DND-41 (cell line): ENCODE measurements around the gene ST13.
"Not testable (repeated sequence)": the region's sequence is repeated elsewhere in the genome, so short reads cannot be mapped to it uniquely, and the experiment has no call there.

Experiments
- ATAC-seq: fragments of 200-7000 bp; cut with Tn5 transposase; 3 replicates; pipeline ENCODE4 v1.9.1; 2021; ENCODE audit warnings: low read depth; ENCODE audit not compliant: insufficient read depth
- DNase-seq: peaks from one replicate; pipeline ENCODE4 v3.0.0-alpha.2; 2020
- H2AFZ ChIP-seq: 2 replicates; pipeline ENCODE4 v1.6.0; 2012; ENCODE audit warnings: low read depth, low read length
- H3K27ac ChIP-seq: 2 replicates; pipeline ENCODE4 v1.5.1; 2012; ENCODE audit warnings: low read length, inconsistent platforms
- H3K27me3 ChIP-seq: fragments of 200-600 bp; sonication (generic); 2 replicates; pipeline ENCODE4 v1.6.0; 2012; ENCODE audit warnings: low read length, mild to moderate bottlenecking, inconsistent platforms; ENCODE audit not compliant: insufficient read depth, poor library complexity
- H3K36me3 ChIP-seq: 2 replicates; pipeline ENCODE4 v1.5.1; 2012; ENCODE audit warnings: low read length, inconsistent platforms; ENCODE audit not compliant: insufficient read depth
- H3K4me1 ChIP-seq: 2 replicates; pipeline ENCODE4 v1.5.1; 2012; ENCODE audit warnings: mild to moderate bottlenecking, low read length; ENCODE audit not compliant: insufficient read depth
- H3K4me2 ChIP-seq: 2 replicates; pipeline ENCODE4 v1.6.0; 2012; ENCODE audit warnings: mild to moderate bottlenecking, moderate library complexity, low read length, inconsistent platforms; ENCODE audit not compliant: insufficient read depth
- H3K4me3 ChIP-seq, 2 experiments: fragments of 200-600 bp in 1 of 2; shearing (Covaris generic) in 1 of 2; 2 replicates each; pipeline ENCODE4 v1.5.1; 2012 to 2016; ENCODE audit warnings: inconsistent platforms in 2 of 2, low read length in 2 of 2, mild to moderate bottlenecking in 2 of 2, low read depth in 1 of 2, moderate library complexity in 1 of 2
- H3K79me2 ChIP-seq: 2 replicates; pipeline ENCODE4 v1.6.0; 2012; ENCODE audit warnings: low read length, inconsistent platforms; ENCODE audit not compliant: insufficient read depth
- H3K9ac ChIP-seq: 2 replicates; pipeline ENCODE4 v1.6.0; 2012; ENCODE audit warnings: low read depth, mild to moderate bottlenecking, inconsistent platforms, low read length, moderate library complexity
- H3K9me3 ChIP-seq: 2 replicates; pipeline ENCODE4 v1.5.1; 2012; ENCODE audit warnings: low read length, moderate library complexity, mild to moderate bottlenecking, inconsistent platforms; ENCODE audit not compliant: insufficient read depth, severe bottlenecking
- H4K20me1 ChIP-seq: 2 replicates; pipeline ENCODE4 v1.6.0; 2012; ENCODE audit warnings: low read length; ENCODE audit not compliant: insufficient read depth
- CTCF ChIP-seq: IDR thresholded peaks from 2 replicates; pipeline ENCODE4 v1.5.1; 2012; ENCODE audit warnings: borderline replicate concordance, low read length, moderate library complexity, mild to moderate bottlenecking; ENCODE audit not compliant: poor library complexity, severe bottlenecking; ENCODE audit errors: extremely low read depth
- EZH2 ChIP-seq: IDR thresholded peaks from 3 replicates; pipeline ENCODE4 v1.6.1; 2012; ENCODE audit warnings: borderline replicate concordance, low read depth, mild to moderate bottlenecking, moderate library complexity, low read length, inconsistent platforms; ENCODE audit not compliant: severe bottlenecking

The ST13 gene

GRCh38 chr22:40877488-40877887 is 21.0 kb upstream of the ST13 start:
- Histone ChIP-seq H3K79me2 (no peaks in the 10 kb centered on the region), H3K4me3 (no peak overlapping the region), H3K4me2 (no peak overlapping the region), H3K9me3 (no peaks in the 10 kb centered on the region), H3K9ac (no peak overlapping the region), H3K4me1 (no peaks in the 10 kb centered on the region), H2AFZ (no peak overlapping the region), H3K27ac (no peak overlapping the region), H3K36me3 (peaks cover 12% of the 10 kb centered on the region), H4K20me1 (no peaks in the 10 kb centered on the region), H3K27me3 (no peaks in the 10 kb centered on the region)
- ATAC-seq (no peak), DNase-seq (no peak)
- TF ChIP-seq CTCF (no peak), EZH2 (no peak)

- H3K27me3 ChIP-seq = no peaks in the 10 kb centered on the region
- no peaks in the 10 kb centered on the region for H3K79me2 ChIP-seq
- H3K4me2 ChIP-seq = no peak overlapping the region
- no peak overlapping the region for H3K4me3 ChIP-seq
- H2AFZ ChIP-seq = no peak overlapping the region
- TF ChIP-seq CTCF (no peak), EZH2 (no peak)
- no peaks in the 10 kb centered on the region for H4K20me1 ChIP-seq
- no peaks in the 10 kb centered on the region for H3K4me1 ChIP-seq
- H3K9me3 ChIP-seq = no peaks in the 10 kb centered on the region
- no peak for ATAC-seq
- no peak for DNase-seq
- H3K27ac ChIP-seq = no peak overlapping the region
- H3K36me3 ChIP-seq = peaks cover 7% of the 10 kb centered on the region
- H3K9ac ChIP-seq = no peak overlapping the region
Observed at GRCh38 chr22:40876907-40877306, 20.5 kb upstream of the ST13 start.

GRCh38 chr22:40875111-40875510 is 18.7 kb upstream of the ST13 start:
- no peak for ATAC-seq
- Histone ChIP-seq H3K79me2 (no peaks in the 10 kb centered on the region), H4K20me1 (no peaks in the 10 kb centered on the region), H3K27me3 (no peaks in the 10 kb centered on the region), H3K9ac (no peak overlapping the region), H3K4me3 (no peak overlapping the region), H3K4me2 (no peak overlapping the region), H2AFZ (no peak overlapping the region), H3K27ac (no peak overlapping the region), H3K9me3 (no peaks in the 10 kb centered on the region), H3K4me1 (no peaks in the 10 kb centered on the region), H3K36me3 (0 out of 2 replicates have a peak, but pooled peaks cover 3% of the 10 kb centered on the region)
- no peak for TF ChIP-seq EZH2
- TF ChIP-seq CTCF = no peak
- no peak for DNase-seq

- Histone ChIP-seq H3K79me2 (no peaks in the 10 kb centered on the region), H3K4me2 (no peak overlapping the region), H3K9ac (no peak overlapping the region; the same call in 1 of the 2 replicates), H3K27me3 (no peaks in the 10 kb centered on the region), H3K4me1 (no peaks in the 10 kb centered on the region), H3K27ac (no peak overlapping the region), H3K4me3 (no peak overlapping the region), H3K36me3 (0 out of 2 replicates have a peak, but pooled peaks cover 2% of the 10 kb centered on the region), H3K9me3 (no peaks in the 10 kb centered on the region), H4K20me1 (no peaks in the 10 kb centered on the region), H2AFZ (no peak overlapping the region)
- DNase-seq (no peak), ATAC-seq (no peak)
- TF ChIP-seq CTCF = no peak
- TF ChIP-seq EZH2 = no peak
Observed at GRCh38 chr22:40874016-40874415, 17.6 kb upstream of the ST13 start.

- ATAC-seq, H3K79me2 ChIP-seq: not testable (repeated sequence)
Observed at GRCh38 chr22:40868379-40868778, 11.9 kb upstream of the ST13 start.

More at GRCh38 chr22:40868379-40868778, 11.9 kb upstream of the ST13 start:
- H3K4me1 ChIP-seq, H2AFZ ChIP-seq, H3K9me3 ChIP-seq, H3K36me3 ChIP-seq, H3K4me2 ChIP-seq, H3K9ac ChIP-seq, H3K27me3 ChIP-seq, H3K4me3 ChIP-seq, H3K27ac ChIP-seq, H4K20me1 ChIP-seq, DNase-seq: not testable (repeated sequence)
